ENCODE data around the gene ERG.

The ERG gene

GRCh38 chr21:38429011-38429410 lies 69.3 kb downstream of the ERG start:
- DNase-seq: no peak

GRCh38 chr21:38428211-38428610 lies 70.1 kb downstream of the ERG start:
- DNase-seq: no peak

GRCh38 chr21:38424305-38425019 lies 73.8 kb downstream of the ERG start:
- DNase-seq: peak; percentile 89

GRCh38 chr21:38422082-38422481 lies 76.2 kb downstream of the ERG start:
- peak; percentile 91 for DNase-seq

GRCh38 chr21:38420140-38420539 lies 78.1 kb downstream of the ERG start:
- DNase-seq: no peak

- no peak for DNase-seq
Observed at GRCh38 chr21:38417726-38418125, 80.6 kb downstream of the ERG start.

- peak; percentile 22 for DNase-seq
Observed at GRCh38 chr21:38416791-38417190, 81.5 kb downstream of the ERG start.

- peak; percentile 23 for DNase-seq
Observed at GRCh38 chr21:38413958-38414548, 84.2 kb downstream of the ERG start.

- no peak for DNase-seq
Observed at GRCh38 chr21:38410466-38410865, 87.8 kb downstream of the ERG start.

GRCh38 chr21:38409907-38410306 lies 88.4 kb downstream of the ERG start:
- DNase-seq: no peak

- DNase-seq: no peak
Observed at GRCh38 chr21:38404177-38404576, 94.1 kb downstream of the ERG start.

- DNase-seq: peak; percentile 37
Observed at GRCh38 chr21:38402795-38403194, 95.5 kb downstream of the ERG start.

- DNase-seq: no peak
Observed at GRCh38 chr21:38402291-38402690, 96.0 kb downstream of the ERG start.

GRCh38 chr21:38401191-38401926 lies 96.9 kb downstream of the ERG start:
- DNase-seq: peak; percentile 40

GRCh38 chr21:38400195-38400919 lies 97.9 kb downstream of the ERG start:
- peak; percentile 99 for DNase-seq

- peak; percentile 22 for DNase-seq
Observed at GRCh38 chr21:38399103-38399502, 99.2 kb downstream of the ERG start.

- peak; percentile 64 for DNase-seq
Observed at GRCh38 chr21:38396325-38396724, 102.0 kb downstream of the ERG start.

- no peak for DNase-seq
Observed at GRCh38 chr21:38395581-38395980, 102.7 kb downstream of the ERG start.

GRCh38 chr21:38392661-38393060 lies 105.6 kb downstream of the ERG start:
- DNase-seq: no peak

GRCh38 chr21:38389896-38390295 lies 108.4 kb downstream of the ERG start:
- DNase-seq: no peak

- no peak for DNase-seq
Observed at GRCh38 chr21:38389354-38389676, 109.0 kb downstream of the ERG start.

- DNase-seq: no peak
Observed at GRCh38 chr21:38388647-38389353, 109.5 kb downstream of the ERG start.

GRCh38 chr21:38388203-38388602 lies 110.1 kb downstream of the ERG start:
- no peak for DNase-seq
